HG03442 (cell line): ENCODE results near the gene CLMN.

Source experiments
- ATAC-seq: cut with Tn5 transposase; IDR thresholded peaks from one replicate; pipeline ENCODE4 v1.9.1; 2021; ENCODE audit warnings: mild to moderate bottlenecking, moderate library complexity; ENCODE audit not compliant: unreplicated experiment

The CLMN gene

GRCh38 chr14:95246870-95247269, 72.8 kb downstream of the CLMN start:
- no peak for ATAC-seq

GRCh38 chr14:95245334-95245733, 74.4 kb downstream of the CLMN start:
- ATAC-seq, result no peak

GRCh38 chr14:95244587-95244986, 75.1 kb downstream of the CLMN start:
- no peak for ATAC-seq

GRCh38 chr14:95242870-95243269, 76.8 kb downstream of the CLMN start:
- ATAC-seq, result no peak

- no peak for ATAC-seq
Measured at GRCh38 chr14:95240859-95241813, 78.6 kb downstream of the CLMN start.

- no peak for ATAC-seq
Measured at GRCh38 chr14:95238487-95239298, 81.0 kb downstream of the CLMN start.

- no peak for ATAC-seq
Measured at GRCh38 chr14:95237958-95238340, 81.8 kb downstream of the CLMN start.

- ATAC-seq, result no peak
Measured at GRCh38 chr14:95237121-95237957, 82.4 kb downstream of the CLMN start.

GRCh38 chr14:95236221-95236620, 83.5 kb downstream of the CLMN start:
- ATAC-seq, result no peak

- no peak for ATAC-seq
Measured at GRCh38 chr14:95235767-95236166, 83.9 kb downstream of the CLMN start.

GRCh38 chr14:95235351-95235750, 84.4 kb downstream of the CLMN start:
- ATAC-seq, result no peak

GRCh38 chr14:95234426-95234825, 85.3 kb downstream of the CLMN start:
- no peak for ATAC-seq

- ATAC-seq, result peak; percentile 91
Measured at GRCh38 chr14:95233702-95234241, 85.9 kb downstream of the CLMN start.

- ATAC-seq, result no peak
Measured at GRCh38 chr14:95232894-95233584, 86.7 kb downstream of the CLMN start.

- no peak for ATAC-seq
Measured at GRCh38 chr14:95231966-95232633, 87.6 kb downstream of the CLMN start.

- no peak for ATAC-seq
Measured at GRCh38 chr14:95229749-95230148, 90.0 kb downstream of the CLMN start.

- no peak for ATAC-seq
Measured at GRCh38 chr14:95228240-95228639, 91.5 kb downstream of the CLMN start.

GRCh38 chr14:95227279-95227860, 92.3 kb downstream of the CLMN start:
- ATAC-seq, result no peak

- no peak for ATAC-seq
Measured at GRCh38 chr14:95226801-95227200, 92.9 kb downstream of the CLMN start.
